Thyroid gland (tissue), 4 donors: ENCODE data around the gene EFHD1.

Source experiments
- CTCF ChIP-seq, 6 experiments: fragments of 200-600 bp in 3 of 6; fragments of 450-650 bp in 3 of 6; sonication (generic) in 3 of 6; IDR thresholded peaks; one replicate each; pipeline ENCODE4 v1.5.1; 2016 to 2019; ENCODE audit warnings: antibody characterized with exemption in 6 of 6, mild to moderate bottlenecking in 2 of 6, inconsistent platforms in 1 of 6, moderate library complexity in 1 of 6
- POLR2A ChIP-seq, 2 donors: fragments of 450-650 bp; IDR thresholded peaks; one replicate each; pipeline ENCODE4 v1.6.1; 2017; ENCODE audit warnings: antibody characterized with exemption in 2 of 2, mild to moderate bottlenecking in 2 of 2, moderate library complexity in 1 of 2

DNA sequence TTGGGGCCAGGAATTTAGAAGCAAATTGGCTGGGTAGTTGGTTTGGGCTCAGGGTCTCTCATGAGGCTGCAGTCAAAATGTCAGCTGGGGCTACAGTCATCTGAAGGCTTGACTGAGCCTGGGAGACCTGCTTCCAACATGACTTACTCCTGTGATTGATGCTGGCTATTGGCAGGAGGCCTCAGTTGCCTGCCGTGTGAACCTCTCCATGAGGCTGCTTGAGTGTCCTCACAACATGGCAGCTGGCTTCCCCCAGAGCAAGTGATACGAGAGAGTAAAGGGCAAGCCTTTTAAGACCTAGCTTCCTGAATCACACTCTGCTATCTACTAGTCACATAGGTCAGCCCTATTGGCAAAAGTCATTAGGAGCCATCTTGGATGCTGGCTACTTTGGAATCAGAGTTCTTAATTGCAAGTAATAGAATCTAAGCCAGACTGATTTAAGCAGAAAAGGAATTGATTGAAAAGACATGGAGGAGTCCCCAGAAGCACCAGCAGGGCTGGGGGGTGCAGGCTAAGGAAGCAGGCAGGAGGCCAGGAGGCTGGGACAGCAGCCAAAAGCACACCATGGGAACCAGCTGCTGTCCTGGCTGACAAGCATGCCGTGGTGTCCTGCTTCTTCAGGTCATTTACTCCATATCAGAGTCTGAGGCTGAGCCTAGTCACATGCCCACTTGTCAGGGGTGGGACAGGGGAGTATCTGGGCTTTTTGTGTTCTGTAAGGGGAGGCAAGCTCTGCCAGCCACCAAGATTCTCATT, 55.9 kb downstream of the EFHD1 start:
- TF ChIP-seq POLR2A (IDR thresholded peaks at IDR 0.05) (no peak), CTCF (IDR thresholded peaks at IDR 0.05) (peak in 1 of 6 experiments; percentile 21)
